OCI-M2 (cell line): Measurements from ENCODE around the gene CERS2.

Experiments used
- DNase-seq: peaks from one replicate; lab custom pipeline; 2025; ENCODE audit not compliant: unreplicated experiment; lab: John Stamatoyannopoulos, UW

CERS2 gene

DNA sequence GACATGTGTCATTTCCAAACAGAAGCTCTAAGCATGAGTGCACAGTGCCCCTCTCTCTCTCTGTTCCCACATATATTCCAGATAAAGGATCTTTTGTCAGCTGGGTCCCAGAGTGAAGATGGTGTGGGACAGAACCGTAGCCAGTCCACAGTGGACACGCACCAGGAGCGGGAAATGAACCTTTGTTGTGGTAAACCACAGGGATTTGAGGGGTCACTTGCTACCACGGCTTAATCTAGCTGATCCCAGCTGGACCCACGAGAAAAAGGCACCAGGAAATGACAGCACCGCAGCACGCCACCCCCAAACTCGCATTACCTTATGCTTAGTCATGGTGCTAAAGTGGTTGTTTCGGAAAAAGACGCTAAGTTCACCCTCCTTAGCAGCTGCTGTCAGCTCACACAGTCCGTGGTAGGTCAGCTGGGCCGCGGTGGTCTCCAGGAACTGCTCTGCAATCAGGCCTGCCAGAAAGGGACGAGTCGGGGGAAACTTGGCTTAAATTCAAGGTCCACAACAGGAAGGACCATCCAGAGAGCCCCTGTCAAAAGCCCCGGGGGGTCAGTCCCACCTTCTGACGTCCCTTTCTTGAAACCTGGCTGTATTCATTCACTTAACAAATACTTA lies 24.5 kb upstream of the CERS2 start:
- no peak for DNase-seq

DNA sequence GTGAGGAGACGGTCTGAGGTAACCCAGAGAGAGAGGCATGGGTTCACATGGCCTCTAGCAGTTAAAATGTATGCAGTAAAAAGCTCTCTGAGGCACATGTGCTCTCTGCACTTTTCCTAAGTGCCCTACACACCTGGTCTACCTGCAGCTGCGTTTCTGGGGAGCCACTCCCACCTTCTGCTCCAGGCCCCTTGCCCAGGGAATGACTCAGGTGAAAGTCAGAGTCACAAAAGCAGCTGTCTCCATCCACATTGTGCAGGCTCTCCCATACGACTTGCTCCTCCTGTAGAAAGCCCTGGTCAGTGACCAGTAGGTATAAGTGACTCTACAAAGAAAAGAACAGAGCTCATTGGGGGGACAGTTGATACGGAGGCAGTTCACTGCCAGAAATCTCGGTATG lies 23.3 kb upstream of the CERS2 start:
- no peak for DNase-seq

DNA sequence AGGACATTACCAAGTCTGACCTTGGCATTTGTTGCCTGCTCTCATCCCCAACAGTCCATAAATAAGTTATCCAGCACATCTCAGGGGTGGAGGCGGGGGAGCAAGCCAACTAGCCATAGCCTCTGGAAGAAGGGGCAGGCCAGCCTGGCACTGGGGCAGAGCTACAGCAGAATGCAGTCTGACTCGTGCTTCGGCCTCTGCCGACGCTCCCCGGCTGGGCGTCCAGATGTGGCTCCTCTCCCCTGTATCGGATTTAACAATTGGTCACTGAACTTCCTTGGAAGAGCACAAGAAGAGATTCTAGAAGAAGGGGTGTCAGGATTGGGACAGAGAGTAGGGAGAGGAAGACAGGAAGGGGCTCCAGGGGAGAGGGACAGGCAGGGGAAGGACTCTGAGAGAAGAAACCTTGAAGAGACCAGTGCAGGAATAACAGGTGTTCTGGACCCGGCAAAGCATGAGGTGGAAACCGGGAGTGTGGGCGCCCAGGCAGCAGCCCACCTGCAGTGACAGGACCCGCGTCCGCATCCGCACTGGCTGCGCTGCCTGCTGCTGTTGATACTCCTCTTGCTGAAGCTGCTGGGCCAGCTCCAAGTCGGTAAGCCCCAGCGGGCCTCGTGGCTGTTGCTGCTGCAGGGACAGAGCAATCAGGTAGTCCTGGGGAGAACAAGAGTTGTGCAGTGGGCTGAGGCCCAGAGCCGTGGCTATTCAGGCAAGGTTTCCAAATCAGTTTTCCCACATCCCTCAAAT lies 22.7 kb upstream of the CERS2 start:
- DNase-seq: no peak

DNA sequence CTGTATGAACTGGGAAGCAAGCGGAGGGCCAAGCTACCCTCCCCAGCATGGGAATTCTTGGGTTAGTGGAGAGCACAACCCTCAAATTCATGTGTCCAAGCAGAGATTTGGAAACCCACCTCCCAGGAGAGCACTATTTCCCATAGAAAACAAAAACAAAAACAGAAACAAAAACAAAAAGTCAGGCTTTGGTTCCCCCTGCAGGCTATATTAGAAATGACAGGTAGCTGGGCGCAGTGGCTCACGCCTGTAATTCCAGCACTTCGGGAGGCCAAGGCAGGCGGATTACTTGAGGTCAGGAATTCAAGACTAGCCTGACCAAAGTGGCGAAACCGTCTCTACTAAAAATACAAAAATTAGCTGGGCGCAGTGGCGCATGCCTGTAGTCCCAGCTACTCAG lies 21.3 kb upstream of the CERS2 start:
- no peak for DNase-seq

- no peak for DNase-seq
These were observed 20.8 kb upstream of the CERS2 start for GRCh38 chr1:150995460-150995859.

DNA sequence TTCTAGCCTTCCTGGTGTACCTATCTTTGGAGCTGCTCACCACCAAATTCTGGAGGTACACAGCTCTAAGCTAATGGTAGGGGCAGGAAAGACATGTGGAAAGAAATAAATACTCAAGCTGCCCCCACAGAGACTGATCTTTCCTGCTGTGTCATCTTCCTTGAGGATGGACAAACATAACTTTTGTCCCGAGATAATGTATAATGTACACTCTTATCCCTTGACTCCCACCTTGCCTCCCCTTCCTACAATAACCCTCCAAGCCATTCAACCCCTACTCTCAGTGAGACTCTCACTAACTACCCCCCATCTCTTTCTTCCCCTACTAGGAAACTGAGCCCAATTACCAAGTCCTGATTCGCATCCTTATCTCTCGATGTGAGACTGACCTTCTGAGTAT lies 19.6 kb upstream of the CERS2 start:
- DNase-seq: no peak

GRCh38 chr1:150992626-150993025 lies 18.0 kb upstream of the CERS2 start:
- no peak for DNase-seq

- no peak for DNase-seq
These were observed 13.3 kb upstream of the CERS2 start for GRCh38 chr1:150987924-150988323.

- DNase-seq: no peak
These were observed 10.7 kb upstream of the CERS2 start for GRCh38 chr1:150985179-150985825.

DNA sequence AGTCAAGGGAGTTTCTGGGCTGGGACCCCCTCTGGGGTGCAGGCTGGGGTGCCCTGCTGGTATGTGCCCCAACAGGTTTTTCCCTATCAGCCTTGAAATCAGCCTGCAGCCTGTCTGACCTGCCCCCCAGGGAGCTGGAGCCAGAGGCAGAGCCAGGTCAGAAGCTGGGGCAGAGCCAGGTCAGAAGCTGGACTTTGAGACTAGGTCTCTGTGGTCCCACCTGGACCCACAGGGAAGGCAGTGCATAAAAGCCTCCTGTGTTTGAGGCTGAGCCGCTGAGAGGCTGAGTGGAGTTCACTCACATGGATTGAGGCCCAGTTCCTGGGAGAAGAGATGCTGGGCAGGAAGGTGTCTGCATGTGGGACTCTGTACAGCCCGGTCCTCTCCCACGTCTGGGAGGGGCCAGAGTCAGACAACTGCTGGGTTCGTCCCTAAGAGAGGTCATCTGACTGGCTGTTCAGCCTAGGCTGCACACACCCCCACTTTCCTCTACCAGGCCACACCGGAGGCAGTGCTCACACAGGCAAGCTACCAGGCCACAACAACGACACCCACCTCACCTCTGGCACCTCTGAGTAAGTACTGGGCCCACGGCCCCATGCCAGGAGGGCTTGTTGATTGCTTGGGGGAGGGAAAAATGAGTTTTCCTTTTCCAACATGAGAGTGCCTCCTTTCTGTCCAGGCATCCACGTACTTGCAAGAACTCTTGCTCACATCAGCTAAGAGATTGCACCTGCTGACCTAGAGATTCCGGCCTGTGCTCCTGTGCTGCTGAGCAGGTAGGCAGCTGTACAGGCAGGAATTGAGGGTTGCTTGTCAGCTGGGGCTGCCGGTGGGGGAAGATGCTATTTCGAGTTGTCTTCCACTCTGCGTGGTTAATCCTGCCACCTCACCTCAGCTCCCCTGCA lies 7.4 kb upstream of the CERS2 start, which contains the start of gene ANXA9:
Gene ANXA9, plus strand, starts transcription at position 488 of the 908 bp plus-strand sequence. CDS start 814 bp downstream, outside the sequence.
- DNase-seq: no peak

GRCh38 chr1:150981177-150981804 lies 6.7 kb upstream of the CERS2 start:
- DNase-seq: no peak

- DNase-seq: peak; percentile 59
These were observed 4.7 kb upstream of the CERS2 start for GRCh38 chr1:150979092-150980056.

DNA sequence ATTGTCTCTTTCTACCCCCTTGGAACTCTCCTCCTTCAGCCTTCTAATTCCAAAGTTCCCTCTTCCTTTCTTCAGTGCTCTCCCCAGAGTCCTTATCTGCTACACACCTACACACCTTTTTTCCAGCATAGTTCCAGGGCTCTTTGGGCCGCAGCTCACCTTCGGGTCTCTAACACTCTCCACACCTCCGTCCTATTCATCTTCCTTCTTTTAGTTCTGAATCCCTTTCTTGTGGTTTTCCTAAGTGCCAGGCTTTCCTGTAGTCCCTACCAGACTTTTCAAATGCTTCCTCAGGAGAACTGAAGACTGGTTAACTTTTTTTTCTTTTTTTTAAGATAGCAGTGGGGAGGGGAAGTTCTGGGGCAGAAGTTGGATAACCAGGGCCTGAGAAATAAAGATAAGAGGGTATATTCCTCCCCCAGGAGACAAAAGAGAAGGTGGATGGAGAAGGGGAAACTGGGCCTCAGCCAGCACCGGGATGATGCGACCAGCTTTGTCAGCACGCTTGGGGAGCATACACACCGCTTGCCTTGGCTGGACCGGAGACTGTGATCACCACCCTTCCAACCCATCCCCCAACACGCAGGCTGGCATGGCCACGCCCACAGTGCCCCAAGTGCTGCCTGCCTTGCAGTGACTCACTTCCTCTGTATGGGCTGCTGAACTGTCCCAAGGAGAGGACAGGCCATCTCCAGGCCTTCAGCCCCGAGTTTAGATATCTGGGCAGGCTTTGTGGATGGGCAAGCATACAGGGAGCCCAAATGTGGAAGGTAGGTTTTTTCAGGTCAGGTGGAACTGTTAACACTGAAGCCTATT lies 2.5 kb upstream of the CERS2 start:
- peak; percentile 86 for DNase-seq

DNA sequence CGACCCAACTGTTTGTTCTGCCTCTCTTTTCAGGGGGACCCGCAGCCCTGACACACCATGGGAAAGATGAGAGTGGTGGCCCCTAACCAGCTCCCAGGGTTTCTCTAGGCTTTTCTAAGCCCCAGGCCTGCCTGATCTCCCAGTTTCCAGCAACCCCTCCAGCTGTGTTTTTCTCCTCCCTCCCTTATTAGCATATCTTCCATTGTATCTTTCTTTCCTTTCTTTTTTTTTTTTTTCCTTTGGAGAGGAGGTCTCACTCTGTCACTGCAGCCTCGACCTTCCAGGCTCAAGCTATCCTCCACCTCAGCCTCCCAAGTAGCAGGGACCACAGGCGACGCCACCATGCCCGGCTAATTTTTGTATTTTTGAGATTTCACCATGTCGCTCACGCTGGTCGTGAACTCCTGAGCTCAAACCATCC lies 1.8 kb upstream of the CERS2 start:
- no peak for DNase-seq

DNA sequence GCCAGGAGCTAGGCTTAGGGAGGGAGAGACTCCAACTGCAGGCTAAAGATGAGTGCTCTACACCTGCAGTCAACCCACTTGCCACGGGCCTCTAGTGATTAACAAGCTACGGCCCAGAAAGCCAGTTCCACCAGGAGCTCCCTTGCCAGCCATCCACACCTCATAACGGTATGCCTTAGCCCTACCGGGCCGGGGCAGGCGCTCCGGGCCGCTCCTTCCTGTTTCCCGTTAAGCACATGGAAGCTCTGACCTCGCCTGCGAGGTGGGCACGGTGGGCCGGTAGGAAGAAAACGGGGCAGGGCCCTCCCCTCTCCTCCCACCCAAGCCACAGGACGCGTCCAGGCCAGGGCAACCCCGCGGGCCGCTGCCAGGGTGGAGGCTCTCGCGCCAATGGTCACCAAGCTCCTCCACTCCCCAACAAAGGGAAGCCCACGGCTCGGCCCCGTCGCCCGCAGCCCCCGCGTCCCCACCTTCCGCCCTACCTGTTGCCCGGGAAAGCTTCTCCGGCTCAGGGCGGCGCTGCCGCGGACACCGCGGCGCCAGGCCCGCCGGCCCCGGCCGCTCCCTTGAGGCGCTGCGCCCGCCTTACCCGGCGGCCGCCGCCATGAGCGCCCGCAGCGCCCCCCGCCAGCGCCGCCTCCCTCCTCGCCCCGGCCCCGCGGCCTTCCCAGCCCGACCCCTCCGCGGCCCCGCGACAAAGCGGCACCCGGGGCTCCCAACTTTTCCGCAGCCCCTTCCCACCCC lies 627 bp downstream of the CERS2 start:
- no peak for DNase-seq

DNA sequence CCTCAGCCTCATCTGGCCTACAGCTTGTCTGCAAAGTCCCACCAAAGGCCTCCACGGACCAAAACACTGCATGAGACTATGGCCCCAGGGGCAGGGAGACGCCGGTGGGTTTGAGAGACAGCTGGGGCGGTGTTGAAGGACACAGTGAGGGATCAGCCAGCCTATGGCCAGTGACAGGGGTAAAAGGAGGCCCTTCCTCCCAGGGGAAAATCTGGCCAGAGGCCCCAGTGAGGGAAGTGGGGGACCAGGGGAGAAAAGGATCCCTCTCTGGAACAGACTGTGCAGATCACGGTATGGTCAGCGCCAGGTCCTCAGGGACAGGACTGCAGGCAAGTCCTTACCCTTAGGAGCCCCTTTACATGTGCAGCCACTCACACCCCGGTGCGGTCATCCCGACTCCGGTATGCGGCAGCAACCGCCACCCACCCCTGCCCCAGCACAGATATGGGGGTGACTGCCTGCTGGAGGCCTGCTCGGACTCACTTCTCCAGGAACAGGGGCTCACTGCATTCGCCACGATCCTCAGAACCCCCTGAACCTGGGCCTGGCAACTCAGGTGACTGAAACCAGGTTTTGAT lies 1.3 kb downstream of the CERS2 start:
- DNase-seq: no peak

DNA sequence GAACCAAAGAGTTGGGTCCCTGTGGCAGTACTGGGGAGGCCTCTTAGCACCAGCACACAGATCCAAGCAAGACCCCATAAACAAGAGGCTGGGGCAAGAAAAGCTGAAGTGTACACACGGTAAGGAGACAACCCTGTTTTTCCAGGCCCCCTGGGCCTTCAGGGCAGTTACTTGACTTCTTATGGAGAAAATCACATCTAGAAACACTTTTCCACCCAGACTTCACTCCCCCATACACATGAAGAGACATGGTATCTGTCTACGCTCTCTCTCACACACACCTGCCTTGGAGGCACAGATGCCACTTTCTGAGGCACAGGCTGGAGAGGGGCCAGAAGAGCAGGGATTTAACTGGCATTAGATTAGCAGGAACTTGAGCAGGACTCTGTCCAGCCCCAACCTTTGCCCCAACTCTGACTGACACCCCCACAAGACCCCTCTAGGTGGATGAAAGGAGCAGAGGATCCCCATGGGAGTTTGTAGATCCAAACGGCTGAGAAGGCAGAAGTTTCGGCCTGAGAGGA lies 2.2 kb downstream of the CERS2 start:
- no peak for DNase-seq
